Right atrium auricular region (tissue), 2 donors: ENCODE measurements around the gene SYT1. TPM values are rescaled to one million over a fixed set of nuclear protein-coding genes. Genes with fewer than 3 reads are reported as not detected.

Experiments
- DNase-seq: peaks from one replicate; pipeline ENCODE4 v3.0.0-alpha.2; 2019; ENCODE audit warnings: low spot score
- H3K27ac ChIP-seq, 2 donors: fragments of 200-600 bp; sonication (generic); 1 replicate in 1 of 2; 2 replicates in 1 of 2; pipeline ENCODE4 v1.5.1; 2016 to 2019
- H3K27me3 ChIP-seq, 2 donors: fragments of 200-600 bp; sonication (generic); one replicate each; pipeline versions ENCODE4 v1.5.1 to v1.6.0; 2017 to 2019
- H3K36me3 ChIP-seq: fragments of 200-600 bp; sonication (generic); one replicate; pipeline ENCODE4 v1.5.1; 2016
- H3K4me1 ChIP-seq, 2 donors: fragments of 200-600 bp; sonication (generic); one replicate each; pipeline versions ENCODE4 v1.5.1 to v1.6.0; 2017 to 2019
- H3K4me3 ChIP-seq, 2 donors: fragments of 200-600 bp; sonication (generic); 1 replicate in 1 of 2; 2 replicates in 1 of 2; pipeline ENCODE4 v1.5.1; 2017 to 2019; ENCODE audit warnings: mild to moderate bottlenecking in 1 of 2, moderate library complexity in 1 of 2
- H3K9me3 ChIP-seq, 2 donors: fragments of 200-600 bp; sonication (generic); one replicate each; pipeline ENCODE4 v1.5.1; 2019
- CTCF ChIP-seq, 2 donors: fragments of 200-600 bp; sonication (generic); IDR thresholded peaks; one replicate each; pipeline ENCODE4 v1.5.1; 2019; ENCODE audit warnings: antibody characterized with exemption in 2 of 2
- total RNA-seq, 2 donors: library from RNA; depleted of rRNA; stranded (reverse); fragments of >200 nt; gene quantifications; one replicate each; pipeline ENCODE4 v1.1.0, GENCODE V29; 2016

SYT1 gene
- total RNA-seq, 2 donors from 2014 or later: 0.16 TPM; not detected in 1

- Histone ChIP-seq H3K9me3 (no peaks in the 10 kb centered on the region), H3K27ac (no peak overlapping the region), H3K27me3 (no peaks in the 10 kb centered on the region), H3K36me3 (no peaks in the 10 kb centered on the region), H3K4me1 (no peaks in the 10 kb centered on the region), H3K4me3 (no peak overlapping the region)
- no peak for TF ChIP-seq CTCF (IDR thresholded peaks at IDR 0.05)
- no peak for DNase-seq
Observed at GRCh38 chr12:79380402-79380801, 515.8 kb downstream of the SYT1 start.

- H3K27me3 ChIP-seq: no peaks in the 10 kb centered on the region
- no peaks in the 10 kb centered on the region for H3K36me3 ChIP-seq
- no peak overlapping the region for H3K4me3 ChIP-seq
- no peaks in the 10 kb centered on the region for H3K4me1 ChIP-seq
- no peak overlapping the region for H3K27ac ChIP-seq
- no peak for TF ChIP-seq CTCF (IDR thresholded peaks at IDR 0.05)
- no peaks in the 10 kb centered on the region for H3K9me3 ChIP-seq
- DNase-seq: no peak
Observed at GRCh38 chr12:79381248-79382208, 517.0 kb downstream of the SYT1 start.

- Histone ChIP-seq H3K4me1 (no peaks in the 10 kb centered on the region), H3K27me3 (no peaks in the 10 kb centered on the region), H3K4me3 (no peak overlapping the region), H3K36me3 (no peaks in the 10 kb centered on the region), H3K9me3 (no peaks in the 10 kb centered on the region), H3K27ac (no peak overlapping the region)
- TF ChIP-seq CTCF (IDR thresholded peaks at IDR 0.05): no peak
- no peak for DNase-seq
Observed at GRCh38 chr12:79384551-79384950, 520.0 kb downstream of the SYT1 start.

GRCh38 chr12:79388011-79388410 is 523.4 kb downstream of the SYT1 start:
- no peak for DNase-seq
- TF ChIP-seq CTCF (IDR thresholded peaks at IDR 0.05): no peak

GRCh38 chr12:79393842-79394241 is 529.3 kb downstream of the SYT1 start:
- Histone ChIP-seq H3K4me1 (no peaks in the 10 kb centered on the region), H3K27me3 (no peaks in the 10 kb centered on the region), H3K9me3 (no peaks in the 10 kb centered on the region), H3K36me3 (no peaks in the 10 kb centered on the region), H3K4me3 (no peak overlapping the region), H3K27ac (no peak overlapping the region)
- no peak for TF ChIP-seq CTCF (IDR thresholded peaks at IDR 0.05)
- DNase-seq: no peak

More at GRCh38 chr12:79388011-79388410, 523.4 kb downstream of the SYT1 start:
- Histone ChIP-seq H3K4me1 (no peaks in the 10 kb centered on the region), H3K27me3 (no peaks in the 10 kb centered on the region), H3K27ac (no peak overlapping the region), H3K9me3 (no peaks in the 10 kb centered on the region), H3K4me3 (no peak overlapping the region), H3K36me3 (no peaks in the 10 kb centered on the region)
